NB4 (cell line): Measurements from ENCODE around the gene NT5C1A.

Experiments used
- MYC ChIP-seq: IDR thresholded peaks from 2 replicates; pipeline ENCODE4 v1.6.1; 2011; ENCODE audit warnings: low read depth, low read length
- POLR2A ChIP-seq: IDR thresholded peaks from 2 replicates; pipeline ENCODE4 v1.6.1; 2011; ENCODE audit warnings: mild to moderate bottlenecking; ENCODE audit not compliant: insufficient read length; ENCODE audit errors: extremely low read depth
- TF ChIP-seq, protein P1 (sequence below): IDR thresholded peaks from one replicate; pipeline ENCODE4 v1.5.1; 2012; ENCODE audit warnings: low read depth, low read length
- TF ChIP-seq, protein P2 (sequence below): IDR thresholded peaks from 2 replicates; pipeline ENCODE4 v1.6.1; 2011; ENCODE audit warnings: low read depth, low read length

DNA sequence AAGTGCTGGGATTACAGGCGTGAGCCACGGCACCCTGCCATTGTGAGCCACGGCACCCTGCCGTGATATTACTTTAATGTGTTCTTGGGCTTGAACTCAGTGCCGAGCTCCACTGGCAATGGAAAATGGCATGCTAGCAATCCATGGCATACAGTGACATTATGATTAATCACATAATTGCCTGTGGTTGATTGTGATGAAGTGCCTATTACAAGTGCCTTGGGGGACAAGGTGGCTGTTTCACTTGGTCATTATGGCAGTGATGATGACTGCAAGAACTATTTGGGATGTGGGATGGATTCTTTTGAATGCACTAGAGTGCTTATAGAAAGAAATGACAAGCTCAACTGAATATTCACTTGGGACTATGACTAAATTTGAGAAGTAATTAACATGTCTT is 41.6 kb upstream of the NT5C1A start:
- TF ChIP-seq, protein P1, sequence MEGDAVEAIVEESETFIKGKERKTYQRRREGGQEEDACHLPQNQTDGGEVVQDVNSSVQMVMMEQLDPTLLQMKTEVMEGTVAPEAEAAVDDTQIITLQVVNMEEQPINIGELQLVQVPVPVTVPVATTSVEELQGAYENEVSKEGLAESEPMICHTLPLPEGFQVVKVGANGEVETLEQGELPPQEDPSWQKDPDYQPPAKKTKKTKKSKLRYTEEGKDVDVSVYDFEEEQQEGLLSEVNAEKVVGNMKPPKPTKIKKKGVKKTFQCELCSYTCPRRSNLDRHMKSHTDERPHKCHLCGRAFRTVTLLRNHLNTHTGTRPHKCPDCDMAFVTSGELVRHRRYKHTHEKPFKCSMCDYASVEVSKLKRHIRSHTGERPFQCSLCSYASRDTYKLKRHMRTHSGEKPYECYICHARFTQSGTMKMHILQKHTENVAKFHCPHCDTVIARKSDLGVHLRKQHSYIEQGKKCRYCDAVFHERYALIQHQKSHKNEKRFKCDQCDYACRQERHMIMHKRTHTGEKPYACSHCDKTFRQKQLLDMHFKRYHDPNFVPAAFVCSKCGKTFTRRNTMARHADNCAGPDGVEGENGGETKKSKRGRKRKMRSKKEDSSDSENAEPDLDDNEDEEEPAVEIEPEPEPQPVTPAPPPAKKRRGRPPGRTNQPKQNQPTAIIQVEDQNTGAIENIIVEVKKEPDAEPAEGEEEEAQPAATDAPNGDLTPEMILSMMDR = no peak
- TF ChIP-seq POLR2A (no peak), MYC (no peak)
- TF ChIP-seq, protein P2, sequence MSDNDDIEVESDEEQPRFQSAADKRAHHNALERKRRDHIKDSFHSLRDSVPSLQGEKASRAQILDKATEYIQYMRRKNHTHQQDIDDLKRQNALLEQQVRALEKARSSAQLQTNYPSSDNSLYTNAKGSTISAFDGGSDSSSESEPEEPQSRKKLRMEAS = no peak
